ENCODE results near the gene TTLL1.
"Not testable (repeated sequence)": the region's sequence is repeated elsewhere in the genome, so short reads cannot be mapped to it uniquely, and the experiment has no call there.

The TTLL1 gene

DNA sequence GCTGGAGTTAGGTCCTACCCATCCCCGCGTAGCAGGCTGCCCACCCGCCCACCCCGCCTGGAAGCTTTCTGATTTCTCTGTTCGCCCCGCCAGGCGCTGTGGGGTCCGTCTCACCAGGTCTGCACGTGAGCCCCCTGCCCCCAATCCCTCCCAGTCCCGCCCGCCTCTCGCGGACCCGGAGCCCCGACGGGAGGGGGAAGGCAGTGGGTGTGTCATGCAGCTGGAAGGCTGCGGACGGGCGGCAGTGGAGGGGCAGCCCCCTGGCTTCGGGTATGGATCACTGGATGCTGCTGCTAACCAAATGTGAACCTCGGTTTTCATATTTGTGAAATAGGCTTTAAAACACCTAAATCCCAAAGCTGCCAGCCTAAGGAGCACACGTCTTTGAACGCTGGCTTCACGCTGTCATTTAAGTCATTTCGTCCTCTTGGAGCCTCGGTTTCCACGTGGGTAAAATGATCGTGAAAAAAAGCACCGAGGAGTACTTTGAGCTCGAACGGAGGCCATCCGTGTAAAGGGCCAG is 20.8 kb upstream of the TTLL1 start:
- DNase-seq = no peak

DNA sequence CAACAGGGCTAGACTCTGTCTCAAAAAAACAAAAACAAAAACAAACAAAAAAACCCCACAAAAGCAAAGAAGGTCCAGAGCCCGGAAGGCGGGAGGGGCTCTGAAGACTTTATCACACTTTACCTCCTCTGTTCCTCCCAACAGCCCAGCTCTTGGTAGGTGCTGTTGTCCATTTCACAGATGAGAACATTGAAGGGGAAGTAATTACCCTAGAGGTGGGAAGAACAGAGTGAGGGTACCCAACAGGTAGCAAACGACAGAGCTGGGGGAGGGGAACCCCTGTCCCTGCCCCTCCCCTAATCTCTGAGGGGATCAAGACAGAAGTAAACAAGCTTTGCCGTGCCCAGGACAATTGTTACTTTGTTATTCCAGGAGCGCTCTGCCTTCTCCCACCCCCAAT is 20.3 kb upstream of the TTLL1 start:
- DNase-seq = no peak

DNA sequence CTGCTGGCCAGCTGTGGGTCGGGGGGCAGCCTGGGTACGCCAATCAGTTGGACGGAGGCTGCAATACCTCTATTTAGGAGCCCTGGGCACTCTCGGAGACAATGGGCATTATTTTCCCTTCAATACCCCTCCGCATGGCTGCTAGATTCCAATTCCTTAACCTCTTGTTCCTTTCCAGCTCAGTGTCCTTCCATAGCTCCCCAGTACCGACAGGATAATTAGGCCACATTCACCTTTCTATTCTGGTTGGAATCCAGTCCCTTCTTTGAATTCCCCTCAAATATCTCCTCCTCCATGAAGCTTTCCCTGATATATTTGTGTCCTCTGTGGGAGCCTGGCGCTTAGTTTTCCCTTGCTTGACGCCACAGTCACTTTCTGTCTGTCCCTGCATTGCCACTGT is 17.1 kb upstream of the TTLL1 start:
- no peak for DNase-seq

DNA sequence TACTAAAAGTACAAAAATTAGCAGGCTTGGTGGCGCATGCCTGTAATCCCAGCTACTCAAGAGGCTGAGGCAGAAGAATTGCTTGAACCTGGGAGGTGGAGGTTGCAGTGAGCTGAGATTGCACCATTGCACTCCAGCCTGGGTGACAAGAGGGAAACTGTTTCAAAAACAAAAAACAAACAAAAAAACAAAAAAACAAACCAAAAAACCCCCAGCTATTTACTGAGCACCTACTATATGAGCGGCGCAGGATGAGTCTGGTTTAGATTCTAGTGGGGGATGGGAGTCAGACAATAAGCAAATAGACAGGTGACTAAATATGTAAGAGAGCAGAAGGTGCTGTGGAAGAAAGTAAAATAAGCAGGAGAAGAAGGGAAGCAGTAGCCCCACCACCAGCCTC is 15.8 kb upstream of the TTLL1 start:
- not testable (repeated sequence) for DNase-seq

DNA sequence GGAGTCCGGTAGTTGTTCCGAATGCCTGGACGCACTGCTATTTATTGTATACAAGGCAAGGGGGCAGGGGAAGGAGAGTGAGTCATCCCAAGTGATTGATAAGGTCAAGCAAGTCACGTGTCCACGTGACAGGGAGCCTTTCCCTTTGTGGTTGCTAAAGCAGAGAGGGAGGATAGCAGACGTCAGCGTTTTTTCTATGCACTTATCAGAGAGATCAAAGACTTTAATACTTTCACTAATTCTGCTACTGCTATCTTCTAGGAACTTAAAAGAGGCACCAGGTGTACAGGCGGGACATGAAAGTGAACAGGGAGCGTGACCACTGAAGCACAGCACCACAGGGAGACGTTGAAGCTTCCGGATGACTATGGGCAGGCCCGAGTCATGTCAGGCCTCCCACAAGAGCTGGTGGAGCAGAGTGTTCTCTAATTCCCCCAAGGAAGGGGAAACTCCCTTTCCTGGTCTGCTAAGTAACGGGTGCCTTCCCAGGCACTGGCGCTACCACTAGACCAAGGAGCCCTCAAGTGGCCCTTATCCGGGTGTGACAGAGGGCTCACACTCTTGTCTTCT is 14.9 kb upstream of the TTLL1 start:
- peak; percentile 53 for DNase-seq

DNA sequence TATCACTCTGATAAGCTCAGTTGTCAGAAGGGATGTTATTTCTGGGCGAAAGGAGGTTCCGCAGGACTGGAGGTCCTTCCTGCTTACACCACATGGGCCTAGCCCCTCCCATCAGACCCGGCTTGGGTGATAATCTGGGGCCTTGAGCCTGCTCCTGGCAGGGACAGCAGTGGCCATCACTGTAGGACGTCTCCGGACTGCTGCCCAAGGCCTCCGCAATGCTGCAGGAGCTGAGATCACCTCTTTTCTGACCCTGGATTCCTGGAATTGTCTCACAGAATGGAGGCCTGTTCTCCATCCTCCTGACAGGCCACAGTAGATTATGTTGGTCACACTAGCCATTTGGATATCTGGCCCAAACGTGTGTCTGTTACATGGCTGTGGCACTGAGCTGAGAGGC is 12.1 kb upstream of the TTLL1 start:
- DNase-seq = no peak

DNA sequence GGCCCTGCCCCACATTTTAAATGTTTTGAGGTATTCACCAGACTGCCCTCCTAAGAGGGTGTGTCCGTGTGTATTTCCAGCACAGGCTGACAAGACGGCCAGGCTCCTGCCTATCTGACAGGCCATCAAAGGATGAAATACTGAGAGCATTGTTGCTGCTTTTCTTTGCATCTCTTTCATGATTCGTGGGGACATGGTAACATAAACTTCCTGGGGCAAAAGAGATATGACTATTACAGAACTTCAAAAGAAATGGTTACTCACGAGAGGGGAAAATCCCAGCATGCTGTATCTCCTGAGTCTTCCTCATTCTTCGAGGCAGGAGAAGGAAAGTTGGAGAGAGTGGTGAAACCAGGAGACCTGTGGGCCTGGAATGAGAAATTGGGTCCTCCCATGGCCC is 11.0 kb upstream of the TTLL1 start:
- no peak for DNase-seq

DNA sequence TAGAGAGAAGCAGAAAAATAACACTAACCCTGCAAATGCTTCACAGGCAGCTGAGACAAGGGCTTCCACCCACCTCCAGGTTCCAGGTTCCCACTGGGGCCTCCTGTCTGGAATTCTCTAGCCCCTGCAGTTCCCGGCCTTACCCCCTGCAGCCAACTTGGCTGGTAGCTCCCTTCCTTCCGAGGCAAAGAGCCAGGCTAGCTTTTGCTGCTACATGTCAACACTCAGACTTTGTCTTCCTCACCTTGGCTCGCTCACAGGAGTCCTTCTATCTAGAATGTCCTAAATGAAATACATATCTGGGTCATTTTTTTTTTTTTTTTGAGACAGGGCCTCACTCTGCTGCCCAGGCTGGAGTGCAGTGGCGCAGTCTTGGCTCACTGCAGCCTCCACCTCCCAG is 9.9 kb upstream of the TTLL1 start:
- DNase-seq = no peak

DNA sequence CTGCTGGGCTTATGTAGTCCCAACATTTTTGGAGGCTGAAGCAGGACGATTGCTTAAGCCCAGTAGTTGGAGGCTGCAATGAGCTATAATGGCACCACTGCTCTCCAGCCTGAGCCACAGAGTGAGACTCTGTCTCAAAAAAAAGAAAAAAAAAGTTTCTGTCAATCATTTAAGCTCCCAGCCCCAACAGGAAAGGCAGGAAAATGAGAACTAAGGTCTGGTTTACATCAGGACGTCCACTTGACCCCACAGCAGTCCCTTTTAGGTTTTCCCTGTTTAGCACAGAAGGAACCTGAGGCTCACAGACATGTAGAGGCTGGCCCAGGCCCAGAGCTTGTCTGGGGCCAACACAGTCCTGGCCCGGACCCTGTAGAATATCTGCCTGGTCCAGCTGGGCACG is 9.2 kb upstream of the TTLL1 start:
- DNase-seq = no peak

DNA sequence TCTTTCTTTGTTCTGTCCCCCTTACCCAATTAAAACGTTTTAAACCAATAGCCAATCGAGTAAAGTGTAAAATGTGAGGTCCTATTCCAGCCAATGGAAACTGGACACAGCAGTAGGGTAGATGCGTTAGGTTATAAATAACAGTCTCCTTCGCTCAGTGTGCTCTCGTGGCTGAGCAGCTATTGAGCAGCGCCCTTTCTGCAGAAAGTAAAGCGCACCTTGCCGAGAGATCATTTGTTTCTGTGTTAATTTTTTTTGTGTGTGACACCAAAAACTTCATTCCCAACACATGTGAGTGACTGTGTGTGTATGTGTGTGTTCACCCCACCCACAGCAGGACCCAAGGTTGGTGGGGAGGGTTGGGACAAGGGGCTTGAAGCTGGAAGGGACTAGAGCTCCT is 7.2 kb upstream of the TTLL1 start:
- DNase-seq = no peak

DNA sequence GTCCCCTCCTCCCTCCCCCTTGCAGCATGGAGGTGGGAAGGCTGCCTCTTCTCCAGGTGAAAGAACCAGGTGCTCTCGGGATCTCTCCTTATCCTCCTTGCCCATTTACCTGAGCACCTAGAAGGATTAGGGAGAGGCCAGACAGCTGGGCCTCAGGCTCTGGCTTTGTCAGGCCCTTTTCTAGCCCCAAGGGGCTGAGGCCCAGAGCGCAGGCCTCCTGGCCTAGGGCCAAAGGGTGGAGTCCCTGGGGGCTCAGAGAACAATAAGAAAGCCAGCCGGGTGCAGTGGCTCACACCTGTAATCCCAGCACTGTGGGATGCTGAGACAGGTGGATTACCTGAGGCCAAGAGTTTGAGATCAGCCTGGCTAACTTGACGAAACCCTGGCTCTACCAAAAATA is 5.4 kb upstream of the TTLL1 start:
- DNase-seq = no peak

DNA sequence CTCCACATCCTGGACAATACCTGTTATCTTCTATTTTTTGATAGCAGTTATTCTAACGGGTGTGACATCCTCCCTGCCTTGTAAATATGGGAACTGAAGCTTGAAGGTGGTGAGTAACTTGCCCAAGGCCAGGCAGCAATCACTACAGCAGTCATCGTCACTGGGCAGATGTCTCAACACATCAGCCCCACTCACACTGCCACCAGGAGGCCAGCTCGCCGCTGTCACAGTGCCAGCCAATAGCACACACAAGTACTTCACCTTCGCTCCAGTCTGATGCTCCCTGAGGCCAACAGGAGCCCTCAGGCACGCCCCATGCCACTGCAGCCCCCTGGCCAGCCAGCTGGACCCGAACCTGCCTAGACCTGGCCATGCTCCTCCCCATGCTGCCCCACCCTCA is 4.9 kb upstream of the TTLL1 start:
- peak; percentile 77 for DNase-seq

DNA sequence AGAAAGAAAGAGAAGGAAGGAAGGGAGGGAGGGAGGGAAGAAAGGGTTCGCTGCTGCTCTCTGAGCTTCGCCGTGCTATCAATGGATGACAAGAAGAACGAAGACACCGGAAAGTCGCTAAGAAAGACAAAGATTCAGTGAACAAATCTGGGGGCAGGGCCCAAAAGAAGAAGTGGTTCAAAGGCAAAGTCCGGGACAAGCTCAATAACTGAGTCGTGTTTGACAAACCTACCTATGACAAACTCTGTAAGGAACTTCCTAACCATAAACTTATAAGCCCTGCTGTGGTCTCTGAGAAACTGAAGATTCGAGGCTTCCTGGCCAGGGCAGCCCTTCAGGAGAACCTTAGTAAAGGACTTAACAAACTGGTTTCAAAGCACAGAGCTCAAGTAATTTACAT is 2.9 kb upstream of the TTLL1 start:
- no peak for DNase-seq

DNA sequence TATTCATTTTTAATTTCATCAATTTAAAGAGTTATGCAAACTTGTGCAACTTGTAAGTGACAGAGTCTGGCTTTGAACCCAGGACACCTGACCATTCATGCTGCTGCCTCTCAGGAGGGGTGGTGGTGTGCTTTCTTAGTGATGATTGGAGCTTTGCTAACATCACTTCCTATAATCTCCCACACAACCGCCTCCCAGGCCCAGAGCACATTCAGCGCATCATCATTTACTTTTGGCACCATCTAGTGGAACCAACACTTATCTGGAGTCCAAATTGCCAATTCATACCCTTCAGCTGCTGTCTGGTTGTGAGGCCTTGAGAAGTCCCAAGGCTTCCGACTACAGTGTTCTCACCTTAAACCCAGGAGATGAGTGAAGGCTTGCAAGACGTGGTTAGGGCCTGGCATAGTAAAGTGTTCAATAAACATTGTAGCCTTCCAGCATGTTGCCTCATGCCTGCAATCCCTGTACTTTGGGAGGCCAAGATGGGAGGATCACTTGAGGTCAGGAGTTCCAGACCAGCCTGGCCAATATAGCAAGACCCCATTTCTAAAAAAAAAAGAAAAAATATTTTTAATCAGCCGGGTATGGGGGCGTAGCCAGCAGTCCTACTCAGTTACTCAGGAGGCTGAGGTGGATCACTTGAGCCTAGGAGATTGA is 1.1 kb upstream of the TTLL1 start:
- peak; percentile 74 for DNase-seq

DNA sequence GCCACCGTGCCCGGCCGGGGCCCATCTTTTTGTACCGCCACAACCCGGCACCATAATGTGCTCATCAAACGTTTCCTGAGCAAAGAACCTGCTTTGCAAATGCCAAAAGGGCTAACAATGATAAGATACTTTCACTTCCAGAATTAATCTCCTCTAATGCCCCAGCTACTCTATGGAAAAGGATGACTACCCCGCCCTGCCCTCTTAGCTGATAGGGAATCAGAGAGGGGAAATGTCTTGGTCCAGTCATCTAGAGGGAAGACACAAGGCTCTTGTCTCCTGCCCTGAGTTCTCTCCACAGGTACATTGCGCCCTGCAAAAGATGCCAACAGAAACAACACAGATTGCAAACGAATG is 586 bp downstream of the TTLL1 start:
- no peak for DNase-seq

DNA sequence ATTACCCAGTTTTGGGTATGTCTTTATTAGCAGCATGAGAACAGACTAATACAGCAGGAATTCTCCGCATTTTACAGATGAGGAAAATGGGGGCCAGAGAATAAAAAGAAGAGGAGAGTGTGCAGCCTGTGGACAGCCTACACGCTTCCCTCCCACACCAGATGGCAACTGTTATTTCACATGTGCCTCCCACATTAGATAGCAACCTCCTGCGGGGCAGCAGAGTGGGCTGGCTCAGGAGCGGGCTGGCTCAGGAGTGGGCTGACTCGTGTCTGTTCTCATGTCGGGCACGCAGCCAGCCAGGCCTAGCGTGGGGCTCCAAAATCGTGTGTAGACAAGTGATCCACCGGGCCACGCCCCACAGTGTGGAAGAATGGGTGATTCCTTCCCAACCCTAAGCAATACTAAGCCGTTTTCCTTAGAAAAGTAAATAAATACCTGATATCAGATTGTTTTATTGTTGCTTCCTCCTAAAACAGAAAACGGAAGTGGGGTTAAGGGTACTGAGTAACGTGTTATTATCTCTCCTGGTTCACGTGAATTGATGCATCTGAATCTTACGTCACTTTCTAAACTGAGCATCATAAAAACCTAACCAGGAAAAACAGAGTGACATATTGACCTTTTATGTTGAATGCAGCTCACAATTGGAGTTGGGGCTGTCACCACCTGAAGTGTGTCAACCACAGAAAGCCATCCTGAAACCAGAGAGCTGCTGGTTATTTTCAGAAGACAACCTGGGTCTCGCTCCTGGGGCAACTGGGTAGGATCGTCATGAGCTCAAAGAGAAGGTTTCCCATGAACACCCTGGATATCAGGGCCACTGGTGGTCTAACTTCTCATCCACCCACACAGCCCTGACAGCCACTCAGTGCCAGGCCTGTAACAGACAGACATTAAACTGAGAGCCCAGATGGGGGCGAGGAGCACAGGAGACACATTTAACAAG is 3.3 kb downstream of the TTLL1 start:
- DNase-seq = no peak

DNA sequence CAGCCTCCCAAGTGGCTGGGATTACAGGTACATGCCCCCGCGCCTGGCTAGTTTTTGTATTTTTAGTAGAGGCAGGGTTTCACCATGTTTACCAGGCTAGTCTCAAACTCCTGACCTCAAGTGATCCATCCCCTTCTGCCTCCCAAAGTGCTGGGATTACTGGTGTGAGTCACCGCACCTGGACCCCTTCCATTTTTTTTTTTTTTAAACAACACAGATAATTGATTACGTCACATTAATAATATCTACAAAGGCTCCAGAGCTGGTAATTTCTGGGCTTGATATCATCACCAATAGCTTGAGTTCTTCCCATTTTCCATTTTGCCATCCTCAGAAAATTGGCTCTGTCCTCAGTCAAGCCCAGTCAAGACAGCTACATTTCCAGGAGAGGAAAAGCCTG is 7.2 kb downstream of the TTLL1 start:
- no peak for DNase-seq

DNA sequence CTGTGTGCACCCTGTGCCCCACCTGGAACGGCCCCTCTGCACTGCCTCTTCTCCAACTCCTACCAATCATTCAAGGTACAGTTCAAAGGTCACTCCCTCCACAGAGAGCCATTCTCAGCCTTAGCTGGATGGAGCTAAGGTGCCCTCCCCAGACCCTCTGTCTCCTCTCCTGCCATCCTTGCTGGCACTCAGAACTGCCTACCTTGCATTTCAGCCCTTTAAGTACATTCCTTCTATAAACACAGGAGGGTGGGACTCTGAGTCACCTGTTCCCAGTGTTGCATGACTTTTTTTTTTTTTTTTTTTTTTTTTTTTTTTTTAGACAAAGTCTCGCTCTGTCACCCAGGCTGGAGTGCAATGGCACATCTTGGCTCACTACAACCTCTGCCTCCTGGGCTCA is 8.6 kb downstream of the TTLL1 start:
- no peak for DNase-seq

DNA sequence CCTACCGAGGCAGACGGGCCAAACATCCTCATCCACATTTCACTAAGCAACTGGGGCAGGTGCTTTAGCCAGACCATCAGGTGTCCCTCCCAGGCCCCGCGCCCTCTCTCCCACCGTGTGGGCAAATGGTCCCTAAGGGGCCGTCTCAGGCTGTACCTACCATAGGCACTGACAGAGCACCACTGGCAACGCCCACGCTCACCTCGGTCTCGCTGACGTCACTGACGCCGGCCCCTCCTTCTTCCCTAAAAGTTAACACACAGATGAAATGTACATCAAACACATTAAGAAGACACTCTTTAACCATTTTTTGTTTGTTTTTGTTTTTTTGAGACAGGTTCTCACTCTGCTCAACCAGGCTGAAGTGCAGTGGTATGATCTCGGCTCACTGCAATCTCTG is 9.4 kb downstream of the TTLL1 start:
- no peak for DNase-seq

DNA sequence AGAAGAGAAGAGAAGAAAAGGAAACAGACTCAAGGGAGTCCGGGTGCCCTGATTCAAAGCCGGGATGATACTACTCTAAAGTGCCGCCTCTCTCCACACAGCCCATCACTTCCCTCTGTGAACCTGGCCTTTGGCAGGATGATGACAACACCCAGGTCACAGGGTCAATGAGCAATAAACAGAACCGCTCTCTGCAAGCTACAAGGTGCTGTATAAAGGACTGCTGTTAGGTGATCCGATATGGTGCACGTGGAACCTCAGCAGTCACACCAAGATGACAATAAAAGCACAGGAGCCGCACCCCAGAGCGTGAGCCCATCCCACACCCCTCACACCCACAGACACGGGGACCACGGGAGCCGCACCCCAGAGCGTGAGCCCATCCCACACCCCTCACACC is 10.7 kb downstream of the TTLL1 start:
- no peak for DNase-seq

DNA sequence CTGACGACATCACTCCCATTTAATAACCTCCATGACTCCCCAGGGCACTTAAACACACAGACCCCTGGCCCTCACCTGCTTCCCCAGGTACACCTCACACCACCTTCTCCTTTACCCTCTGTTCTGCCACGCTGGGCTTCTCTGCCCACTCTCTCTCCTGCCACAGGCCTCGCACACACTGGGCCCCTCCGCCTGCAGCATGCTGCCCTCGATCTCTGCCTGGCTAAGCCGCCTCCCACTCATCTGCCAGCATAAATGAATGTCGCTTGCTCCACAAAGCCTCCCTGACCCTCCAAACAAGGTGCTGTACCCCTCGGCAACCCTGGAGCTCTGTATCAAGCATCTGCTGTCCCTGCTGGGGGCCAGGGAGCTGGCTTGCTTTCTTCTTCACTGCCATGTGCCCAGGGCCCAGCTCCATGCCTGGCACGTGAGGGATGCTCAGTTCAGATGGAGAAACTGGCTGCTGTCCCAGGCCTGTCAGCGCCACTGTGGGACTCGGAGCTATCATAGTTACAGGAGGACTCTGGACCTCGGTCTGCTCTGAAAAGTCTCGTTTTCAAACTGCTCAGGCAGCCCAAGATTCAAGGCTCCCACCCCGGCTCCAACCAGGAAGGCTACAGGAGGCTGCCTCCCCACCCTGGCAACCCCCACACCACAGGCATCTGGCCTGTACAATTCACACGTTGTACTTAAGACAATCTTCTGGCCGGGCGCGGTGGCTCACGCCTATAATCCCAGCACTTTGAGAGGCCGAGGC is 11.9 kb downstream of the TTLL1 start:
- DNase-seq = no peak

DNA sequence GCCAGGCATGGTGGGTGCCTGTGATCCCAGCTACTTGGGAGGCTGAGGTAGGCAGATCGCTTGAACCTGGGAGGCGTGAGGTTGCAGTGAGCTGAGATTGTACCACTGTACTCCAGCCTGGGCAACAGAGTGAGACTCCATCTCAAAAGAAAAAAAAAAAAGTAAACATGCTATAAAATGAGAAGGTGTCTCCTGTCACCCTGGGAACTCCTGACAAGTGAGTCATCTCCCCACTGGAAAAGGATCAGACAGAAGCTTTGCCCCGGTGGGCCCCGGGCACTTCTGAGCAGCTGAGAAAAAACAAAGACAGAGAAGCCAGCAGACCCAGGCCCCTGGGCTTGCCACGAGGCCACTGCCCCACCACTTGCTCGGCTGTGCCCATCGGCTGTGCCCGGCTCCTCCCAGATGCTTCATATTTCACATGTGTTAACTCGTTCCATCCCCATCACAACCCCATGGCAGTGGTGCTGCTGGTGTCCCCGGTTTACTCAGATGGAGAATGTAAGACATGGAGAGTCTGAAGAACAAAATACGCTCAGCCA is 22.3 kb downstream of the TTLL1 start:
- DNase-seq = no peak

DNA sequence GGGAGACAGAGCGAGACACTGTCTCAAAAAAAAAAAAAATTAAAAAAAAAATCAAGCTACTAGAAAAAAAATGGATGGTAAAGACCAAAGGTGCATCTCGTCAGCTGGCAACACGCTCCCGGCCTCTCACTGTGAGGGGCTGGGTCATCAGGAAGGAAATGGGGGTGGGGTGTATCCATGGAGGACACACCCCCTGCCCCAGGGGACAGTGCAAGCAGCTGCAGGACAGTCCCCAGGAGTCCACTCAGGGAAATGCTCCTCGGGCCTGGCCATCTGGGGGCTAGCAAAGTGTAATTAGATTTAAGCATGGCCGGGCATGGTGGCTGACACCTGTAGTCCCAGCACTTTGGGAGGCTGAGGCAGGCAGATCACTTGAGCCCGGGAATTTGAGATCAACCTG is 23.1 kb downstream of the TTLL1 start:
- no peak for DNase-seq
